Effector CD8-positive, alpha-beta T cell (primary cell): Measurements from ENCODE around the gene LHX2.

Source experiments
- DNase-seq: peaks from one replicate; lab custom pipeline; 2025; lab: John Stamatoyannopoulos, UW

LHX2 gene

DNA sequence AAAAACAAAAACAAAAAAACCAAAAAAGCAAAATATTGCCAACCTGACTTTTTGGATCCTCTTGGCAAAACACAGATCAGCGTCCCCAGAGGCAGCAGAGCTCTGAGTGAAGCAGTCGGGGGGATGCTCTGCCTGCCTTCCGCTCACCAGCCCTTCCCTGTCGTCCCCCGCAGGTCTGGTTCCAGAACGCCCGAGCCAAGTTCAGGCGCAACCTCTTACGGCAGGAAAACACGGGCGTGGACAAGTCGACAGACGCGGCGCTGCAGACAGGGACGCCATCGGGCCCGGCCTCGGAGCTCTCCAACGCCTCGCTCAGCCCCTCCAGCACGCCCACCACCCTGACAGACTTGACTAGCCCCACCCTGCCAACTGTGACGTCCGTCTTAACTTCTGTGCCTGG is 20.7 kb downstream of the LHX2 start:
- DNase-seq, result no peak

DNA sequence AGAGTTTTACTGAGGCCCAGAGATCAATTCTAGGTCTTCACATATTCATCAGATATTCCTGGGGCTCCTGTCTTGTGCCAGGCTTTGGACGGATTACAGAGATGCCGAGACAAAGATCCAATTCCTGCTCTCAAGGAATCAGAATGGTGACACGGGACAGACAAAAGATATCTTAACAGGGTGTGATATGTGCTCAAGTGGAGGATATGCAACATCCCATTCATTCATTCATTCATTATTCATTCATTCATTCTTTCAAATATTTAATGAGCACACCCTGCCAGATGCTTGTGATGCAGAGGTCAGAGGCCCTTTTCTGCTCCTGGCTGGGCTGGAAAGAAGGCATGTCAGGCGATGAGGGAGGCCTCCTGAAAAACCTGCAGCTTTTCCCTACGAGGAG is 21.8 kb downstream of the LHX2 start:
- DNase-seq, result no peak

DNA sequence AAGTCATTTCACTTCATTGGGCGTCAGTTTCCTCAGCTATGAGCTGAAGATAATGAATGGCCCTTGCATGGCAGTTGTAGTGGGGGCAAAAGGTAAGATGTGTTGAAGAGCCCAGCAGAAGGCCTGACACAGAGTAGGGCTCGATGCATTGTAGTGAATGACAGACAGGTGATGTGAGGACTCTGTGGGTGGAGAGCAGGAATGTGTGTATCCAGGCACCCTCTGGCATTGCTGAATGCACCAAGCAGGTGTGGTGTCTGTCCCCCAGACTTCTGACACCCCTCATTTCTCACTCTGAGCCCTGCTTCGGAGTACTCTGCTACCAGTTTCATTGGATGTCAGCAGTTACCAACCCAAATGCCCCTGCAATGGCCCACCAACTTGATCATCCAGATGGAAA is 22.4 kb downstream of the LHX2 start:
- no peak for DNase-seq

DNA sequence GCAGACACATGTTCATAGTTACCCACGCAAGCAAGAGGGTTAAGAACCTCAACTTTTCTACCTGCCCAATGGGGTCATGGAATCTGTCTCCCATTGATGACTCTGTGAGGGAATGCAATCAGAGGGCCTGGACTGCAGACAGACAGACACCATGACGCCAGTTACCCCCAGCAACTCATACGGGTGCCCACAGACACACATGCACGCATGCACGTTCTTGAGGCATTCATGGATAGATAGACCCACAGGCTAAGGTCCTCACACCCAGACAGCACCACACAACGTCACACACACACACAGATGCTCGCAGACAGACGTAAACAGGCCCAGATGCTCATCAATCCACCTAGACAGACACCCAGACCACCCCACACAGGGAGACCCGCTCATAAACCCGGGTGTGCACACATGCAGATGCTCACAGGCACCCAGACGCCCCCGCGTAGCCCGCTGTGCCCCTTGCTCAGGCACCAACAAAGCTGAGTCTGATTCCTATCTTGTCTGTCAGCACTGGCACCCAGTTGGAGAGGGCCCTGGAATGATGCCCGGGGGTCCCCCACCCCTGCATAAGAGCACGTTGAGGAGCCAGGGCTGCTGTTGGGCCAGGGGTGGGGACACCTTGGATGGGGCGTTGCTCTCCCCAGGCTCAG is 23.6 kb downstream of the LHX2 start:
- DNase-seq, result no peak

DNA sequence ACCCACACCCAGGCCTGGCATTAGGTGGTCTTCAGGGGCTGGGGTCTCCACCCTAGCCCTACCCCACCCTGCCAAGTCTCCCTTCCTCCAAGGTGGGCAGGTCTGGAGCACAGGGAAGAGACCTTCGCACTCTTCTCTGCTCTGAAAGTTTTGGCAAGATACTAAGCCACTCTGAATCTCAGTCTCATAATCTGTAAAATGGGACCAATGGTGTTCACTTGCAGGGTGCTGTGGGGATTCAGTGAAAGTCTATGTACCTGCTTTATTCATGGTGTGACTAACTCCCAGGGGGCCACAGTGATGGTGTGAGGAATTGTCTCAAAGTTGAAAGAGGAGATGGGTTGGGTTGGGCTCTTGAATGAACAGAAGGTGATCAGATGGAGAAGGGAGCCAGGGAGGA is 25.0 kb downstream of the LHX2 start:
- DNase-seq, result no peak

DNA sequence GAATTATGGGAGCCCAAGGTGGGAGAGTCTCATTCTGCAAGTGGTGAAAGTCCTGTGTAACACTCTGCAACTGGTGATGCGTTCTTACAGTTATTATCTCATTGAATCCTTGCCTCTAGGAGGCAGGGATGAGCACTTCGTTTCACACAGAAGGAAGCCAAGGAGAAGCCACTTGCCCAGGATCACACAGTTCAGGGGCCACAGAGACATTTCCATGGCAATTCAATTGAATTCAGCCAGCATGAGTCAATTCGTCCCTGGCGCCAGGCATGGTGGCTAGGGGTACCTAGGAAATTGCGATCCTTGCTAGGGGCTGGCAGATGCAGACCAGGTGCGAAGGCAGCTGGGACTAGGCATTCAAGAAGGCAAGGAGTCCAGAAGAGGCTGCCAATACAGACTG is 26.2 kb downstream of the LHX2 start:
- no peak for DNase-seq

DNA sequence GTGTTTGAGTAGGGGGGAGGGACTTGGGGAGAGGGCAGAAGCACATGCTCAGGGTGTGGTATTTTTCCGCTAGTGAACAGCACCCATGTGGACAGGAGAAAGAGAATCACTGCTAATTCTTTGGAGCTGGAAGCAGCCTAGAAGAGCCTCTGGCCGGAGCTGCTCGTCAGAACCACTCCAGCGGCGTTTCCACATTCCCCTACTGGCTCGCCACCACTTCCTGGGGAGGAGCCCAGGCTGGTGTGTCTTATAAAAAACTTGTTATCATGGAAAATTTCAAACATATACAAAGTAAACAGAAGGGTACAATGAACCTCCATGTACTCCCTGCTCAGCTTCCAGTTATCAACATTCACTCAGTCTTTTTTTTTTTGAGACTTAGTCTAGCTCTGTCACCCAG is 26.7 kb downstream of the LHX2 start:
- no peak for DNase-seq

DNA sequence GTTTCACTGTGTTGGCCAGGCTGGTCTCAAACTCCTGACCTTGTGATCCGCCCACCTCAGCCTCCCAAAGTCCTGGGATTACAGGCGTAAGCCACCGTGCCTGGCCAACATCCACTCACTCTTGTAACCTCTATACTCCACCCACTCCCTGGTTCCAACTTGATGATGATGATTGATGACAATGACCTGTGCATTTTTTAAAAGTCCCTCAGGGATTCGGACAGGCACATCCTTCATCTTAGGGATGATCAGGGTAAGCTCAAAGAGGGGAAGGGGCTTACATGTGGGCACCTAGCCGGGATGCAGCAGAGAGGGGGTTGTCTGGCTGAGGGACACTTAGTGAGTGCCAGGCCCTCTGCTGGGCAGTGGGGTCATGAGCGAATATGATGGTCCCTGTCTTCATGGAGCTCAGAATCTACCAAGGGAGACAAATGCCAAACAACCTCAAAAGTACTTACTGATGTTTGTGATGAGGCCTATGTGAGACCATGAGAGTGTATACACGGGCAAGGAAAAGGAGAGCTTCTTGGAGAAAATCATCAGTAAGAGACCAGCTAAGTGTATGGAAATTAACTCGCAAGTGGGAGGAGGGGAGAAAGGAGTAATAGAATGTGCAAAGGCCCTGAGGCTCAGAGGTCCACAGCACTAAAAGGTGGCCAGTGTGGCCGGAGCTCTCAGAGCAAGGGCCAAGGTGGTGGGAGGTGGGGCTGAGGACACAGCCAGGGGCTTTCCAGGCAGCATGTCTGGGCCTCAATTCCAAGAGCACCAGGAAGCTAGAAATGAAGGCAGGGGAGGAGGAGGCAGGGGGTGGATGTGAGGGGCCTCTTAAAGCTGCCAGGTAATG is 27.4 kb downstream of the LHX2 start:
- DNase-seq, result no peak

DNA sequence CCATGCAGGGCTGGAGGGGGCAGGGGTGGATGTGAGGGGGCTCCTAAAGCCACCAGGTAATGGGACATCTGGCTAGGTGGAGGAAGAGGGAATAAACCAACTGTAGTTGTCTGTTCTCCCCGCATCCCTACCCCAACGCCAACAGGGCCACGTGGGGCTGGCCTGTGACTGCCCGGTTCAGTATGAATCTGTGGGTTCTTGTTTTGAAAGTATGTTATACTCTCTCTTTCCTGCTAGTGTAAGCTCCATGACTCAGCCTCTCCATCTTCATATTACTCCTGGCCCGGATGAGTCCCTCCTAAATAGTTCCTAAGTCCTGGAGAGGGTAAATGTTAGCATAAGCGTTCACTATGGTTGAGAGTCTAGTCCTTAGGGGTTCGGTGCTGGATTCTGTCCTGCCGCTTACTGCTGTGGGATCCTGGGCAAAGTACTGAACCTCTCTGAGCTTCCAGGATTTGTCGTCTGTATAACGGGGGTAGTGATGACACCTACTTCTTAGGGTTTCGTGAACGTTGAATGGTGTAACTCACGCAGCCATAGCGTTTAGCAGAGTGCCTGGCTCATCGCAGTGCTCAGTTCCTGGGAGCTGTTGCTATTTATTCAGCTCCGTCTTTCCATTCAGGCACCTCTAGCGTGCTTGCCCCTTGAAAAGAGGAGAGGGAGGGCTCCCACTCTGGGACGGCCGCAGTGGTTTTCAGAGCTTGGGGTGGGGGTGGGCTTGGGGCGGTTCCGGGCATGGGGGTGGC is 28.8 kb downstream of the LHX2 start:
- DNase-seq, result no peak

DNA sequence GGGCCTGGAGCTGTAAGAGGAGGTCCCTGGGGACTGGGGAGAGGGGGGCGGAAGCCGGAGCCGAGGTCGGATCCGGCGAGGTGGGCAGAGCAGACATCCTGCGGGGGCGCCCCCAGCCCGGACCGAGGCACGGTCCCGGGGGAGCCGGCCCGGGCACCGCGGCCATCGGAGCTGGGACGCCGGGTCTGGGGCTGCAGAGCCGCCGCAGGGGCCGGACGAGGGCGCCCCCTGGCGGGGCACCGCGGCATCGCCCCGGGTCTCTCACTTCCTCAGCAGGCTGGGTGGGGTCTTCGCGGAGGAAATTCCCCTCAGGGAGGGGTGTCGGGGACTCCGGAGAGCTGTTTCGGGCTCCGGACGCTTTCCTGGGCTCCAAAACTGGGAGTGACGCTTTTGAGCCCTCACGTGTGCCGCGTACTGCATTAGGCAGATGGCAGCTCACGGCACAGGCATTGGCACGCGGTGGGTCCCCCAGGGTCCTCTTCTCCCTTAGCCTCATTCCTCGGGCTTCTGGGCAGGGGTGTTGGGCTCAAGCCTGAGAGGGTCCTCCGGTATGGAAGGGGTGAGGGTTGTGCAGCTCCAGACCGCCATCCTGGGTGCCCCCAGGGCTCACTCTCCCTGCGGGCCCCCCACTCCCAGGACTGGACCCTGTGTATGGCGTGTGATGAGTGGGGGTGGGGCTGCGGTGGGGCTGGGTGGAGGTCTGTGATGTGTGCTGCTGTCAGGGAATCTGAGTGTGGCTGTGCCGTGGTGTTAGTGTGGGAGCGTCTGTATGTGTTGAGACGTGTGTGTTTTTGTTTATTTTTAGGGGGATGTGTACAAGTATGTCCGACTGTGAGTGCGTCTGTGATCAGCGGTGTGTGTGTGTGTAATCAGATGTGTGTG is 29.6 kb downstream of the LHX2 start:
- no peak for DNase-seq

DNA sequence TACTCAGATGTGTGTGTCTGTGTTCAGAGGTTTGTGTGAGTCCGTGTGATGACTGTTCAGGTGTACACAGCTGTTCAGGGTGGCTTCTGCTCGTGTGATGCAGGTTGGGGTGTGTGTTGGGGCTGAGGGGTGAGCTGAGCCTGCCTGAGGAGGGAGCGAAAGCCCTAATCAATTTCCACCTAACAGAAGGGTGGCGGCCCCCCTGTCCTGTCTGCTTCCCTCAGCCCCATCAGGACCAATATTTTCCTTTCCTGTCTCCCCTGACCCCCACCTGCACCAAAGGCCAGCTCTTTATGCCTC is 30.2 kb downstream of the LHX2 start:
- DNase-seq, result no peak

DNA sequence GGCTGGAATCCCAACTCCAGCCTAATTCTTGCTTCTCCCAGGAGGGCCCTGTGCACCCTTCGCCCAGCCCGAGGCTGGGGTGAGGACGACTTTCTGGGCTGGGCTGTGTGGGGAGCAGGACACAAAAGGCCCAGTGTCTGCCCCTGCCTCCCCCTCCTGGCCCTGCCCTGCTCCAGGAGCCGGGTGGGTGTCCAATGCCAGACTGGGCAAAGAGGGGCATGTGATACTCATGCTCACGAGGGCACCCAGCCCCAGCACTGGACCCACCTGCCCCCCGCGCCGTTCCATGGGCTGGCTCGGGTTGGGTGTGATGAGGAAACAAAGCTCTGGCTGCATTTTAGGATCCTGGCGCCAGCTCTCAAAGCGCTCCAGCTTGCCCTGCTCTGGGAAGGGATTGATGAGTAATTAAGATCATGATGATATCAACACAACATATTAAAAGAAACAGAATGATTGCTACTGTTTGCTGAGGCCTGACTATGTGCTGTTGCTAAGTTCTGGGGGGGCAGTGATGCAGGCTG is 30.7 kb downstream of the LHX2 start:
- DNase-seq, result no peak

DNA sequence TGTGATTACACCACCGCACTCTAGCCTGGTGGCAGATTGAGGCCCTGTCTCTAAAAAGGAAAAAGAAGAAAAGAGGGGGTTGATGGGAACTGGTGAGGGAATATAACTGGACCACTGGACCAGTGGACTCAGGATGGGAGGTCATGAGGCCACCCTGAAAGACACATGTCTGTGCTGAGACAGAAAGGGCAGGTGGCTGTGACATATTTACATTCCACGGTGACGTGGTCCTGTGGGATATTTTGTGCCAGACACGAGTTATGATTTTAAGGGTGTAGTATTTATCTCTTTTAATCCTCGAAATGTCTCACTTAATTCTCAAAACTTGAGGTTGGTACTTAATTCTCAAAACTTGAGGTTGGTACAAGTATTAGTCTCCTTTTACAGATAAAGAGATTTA is 32.9 kb downstream of the LHX2 start:
- DNase-seq, result no peak

DNA sequence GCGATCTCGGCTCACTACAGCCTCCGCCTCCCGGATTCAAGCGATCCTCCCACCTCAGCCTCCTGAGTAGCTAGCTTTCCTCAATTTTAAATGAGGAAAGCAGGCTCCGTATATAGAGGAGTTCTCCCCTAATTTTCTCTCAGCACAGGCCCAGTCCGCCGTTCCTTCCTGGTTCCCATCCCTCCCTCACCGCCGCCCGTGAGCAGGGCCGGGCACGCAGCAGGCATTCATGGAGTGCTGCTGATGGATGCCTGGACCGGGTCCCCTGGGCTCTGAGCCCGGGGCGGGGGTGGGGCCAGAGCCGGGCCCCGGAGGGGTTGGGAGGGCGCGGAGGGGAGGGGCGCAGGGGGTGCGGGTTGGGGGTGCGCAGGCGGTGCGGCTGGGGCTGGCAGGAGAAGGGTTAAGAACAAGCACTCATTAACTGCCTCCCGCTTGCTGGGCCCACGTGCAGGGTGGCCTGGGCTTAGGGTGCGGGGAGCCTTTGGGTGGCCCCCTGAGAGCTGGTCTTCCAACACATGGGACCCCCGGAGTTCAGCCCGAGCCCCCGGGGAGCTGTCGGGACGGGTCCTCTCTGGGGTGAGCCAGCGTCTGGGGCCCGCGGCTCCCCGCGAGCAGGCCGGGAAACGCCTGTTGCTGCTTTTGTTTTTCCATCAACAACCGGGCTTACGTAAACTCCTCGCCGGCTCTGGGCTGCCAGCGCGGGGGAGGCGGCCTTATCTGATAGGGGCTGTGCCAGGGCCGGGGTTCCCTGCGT is 33.7 kb downstream of the LHX2 start:
- DNase-seq, result no peak

DNA sequence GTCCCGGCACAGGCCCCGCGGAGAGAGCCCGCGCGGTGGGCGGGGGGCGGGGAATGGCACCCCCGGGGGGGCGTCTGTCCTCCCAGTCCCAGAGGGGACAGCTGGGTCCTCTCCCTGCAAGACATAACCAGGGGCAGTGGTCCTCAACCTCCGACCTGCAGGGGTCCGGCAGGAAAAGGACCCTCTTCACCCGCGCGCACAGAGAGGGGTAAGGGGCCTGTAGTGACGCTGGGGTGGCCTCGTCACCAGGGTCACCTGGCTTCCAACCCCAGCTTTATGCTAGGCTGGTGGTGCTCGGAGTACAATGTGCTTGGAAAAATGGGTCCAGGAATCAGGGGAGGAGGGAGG is 34.2 kb downstream of the LHX2 start:
- no peak for DNase-seq

DNA sequence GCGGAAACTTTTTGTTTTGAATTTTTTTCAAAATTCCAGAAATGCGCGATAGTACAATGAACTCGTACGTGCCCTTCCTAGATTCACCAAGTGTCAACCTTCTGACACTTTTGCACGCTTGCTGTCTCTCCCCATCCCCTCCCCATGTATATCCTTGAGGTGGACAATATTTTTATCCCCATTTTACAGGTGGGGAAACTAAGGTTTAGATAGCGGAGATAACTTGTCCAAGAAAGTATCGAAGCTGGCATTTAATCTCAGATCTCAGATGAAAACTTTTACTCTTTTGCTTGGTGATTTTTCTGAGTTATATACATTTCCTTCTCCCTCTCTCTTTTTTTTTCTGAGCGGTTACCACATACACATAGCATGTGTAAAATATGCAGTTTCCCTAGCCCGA is 34.6 kb downstream of the LHX2 start:
- DNase-seq, result no peak

DNA sequence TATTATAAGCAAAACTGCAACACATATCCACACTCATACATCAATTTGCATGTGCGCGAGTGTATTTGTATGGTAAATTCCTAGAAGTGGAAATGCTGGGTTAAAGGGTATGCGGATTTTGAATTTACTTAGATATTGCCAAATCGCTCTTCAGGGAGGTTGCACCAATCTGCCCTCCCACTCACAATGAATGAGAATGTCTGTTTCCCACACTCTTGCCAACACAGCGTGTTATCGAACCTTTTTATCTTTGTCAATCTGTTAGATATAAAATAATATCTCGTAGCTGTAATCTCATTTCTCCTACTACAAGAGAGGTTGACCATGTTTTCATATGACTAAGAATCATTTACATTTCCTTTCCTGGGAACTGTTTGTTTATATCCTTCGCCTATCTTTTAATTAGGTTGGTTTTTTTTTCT is 35.7 kb downstream of the LHX2 start:
- DNase-seq, result no peak

DNA sequence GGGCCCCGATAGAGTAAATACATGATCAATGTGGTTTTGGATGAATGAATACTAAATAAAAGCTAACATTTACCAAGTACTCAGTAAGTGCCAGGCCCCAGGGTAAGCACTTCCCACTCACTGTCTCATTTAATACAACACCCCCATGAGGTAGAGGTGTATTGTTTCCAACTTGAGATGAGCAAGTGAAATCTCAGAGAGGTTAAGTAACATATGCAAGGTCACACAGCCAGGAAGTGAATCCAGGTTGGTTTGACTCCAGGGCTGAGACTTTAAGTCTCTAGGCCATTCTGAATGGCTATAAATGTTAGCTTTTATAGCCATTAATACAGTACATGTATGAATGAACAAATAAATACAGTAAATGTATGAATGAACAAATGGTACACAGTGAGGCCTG is 39.4 kb downstream of the LHX2 start:
- no peak for DNase-seq

DNA sequence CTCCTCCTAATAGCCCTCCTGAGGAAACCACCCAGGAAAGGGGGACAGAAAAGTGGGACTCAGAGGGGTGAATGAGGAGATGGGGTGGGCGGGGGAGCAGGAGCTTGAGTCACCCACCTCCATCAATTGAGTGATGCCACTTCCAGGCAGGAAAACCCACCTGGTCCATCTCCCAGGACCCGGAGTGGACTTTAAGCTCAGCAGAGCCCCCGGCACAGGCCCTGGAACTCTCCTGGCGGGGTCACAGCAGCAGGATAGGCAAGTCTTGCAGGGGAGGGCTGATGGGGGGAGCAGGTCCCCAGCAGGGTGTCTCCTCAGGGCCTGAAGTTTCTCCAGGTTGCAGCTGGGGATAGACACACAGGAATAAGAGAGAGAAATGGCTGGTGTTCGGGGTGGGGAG is 40.8 kb downstream of the LHX2 start:
- DNase-seq, result no peak

DNA sequence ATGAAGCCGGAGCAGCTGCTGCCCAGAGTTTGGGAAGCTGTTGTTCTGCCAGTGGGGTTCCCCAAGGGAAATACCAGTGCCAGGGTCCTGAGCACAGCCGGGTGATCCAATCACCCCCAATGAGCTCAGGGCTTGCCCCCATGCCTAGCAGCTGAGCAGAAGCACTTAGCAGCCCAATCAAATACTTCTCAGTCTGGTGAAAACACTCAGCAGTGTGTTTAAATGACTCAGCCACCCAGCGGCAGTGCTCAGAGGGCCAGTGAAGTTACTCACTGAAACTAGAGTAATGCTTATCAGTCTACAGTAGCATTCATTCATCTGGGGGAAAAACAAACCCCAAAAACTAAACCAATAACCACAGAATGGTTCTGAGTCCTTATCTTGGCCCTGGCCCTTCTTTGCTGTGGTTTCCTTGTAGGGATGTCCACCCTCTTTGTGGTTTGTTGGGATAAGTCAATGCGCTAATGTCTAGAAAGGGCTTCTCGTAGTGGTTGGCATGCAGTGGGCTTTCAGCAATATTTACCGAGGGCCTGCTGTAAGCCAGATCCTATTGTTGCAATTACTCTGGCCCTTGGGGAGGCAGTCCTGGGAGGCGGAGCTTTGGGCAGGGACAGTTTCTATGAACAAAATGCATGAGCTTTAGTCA is 43.1 kb downstream of the LHX2 start:
- DNase-seq, result no peak
